GM19328 (cell line): Measurements from ENCODE around the gene GRB10.

ENCODE experiments used
- ATAC-seq: cut with Tn5 transposase; IDR thresholded peaks from one replicate; pipeline ENCODE4 v1.9.1; 2021; ENCODE audit warnings: mild to moderate bottlenecking, moderate library complexity; ENCODE audit not compliant: unreplicated experiment

GRB10 gene

DNA sequence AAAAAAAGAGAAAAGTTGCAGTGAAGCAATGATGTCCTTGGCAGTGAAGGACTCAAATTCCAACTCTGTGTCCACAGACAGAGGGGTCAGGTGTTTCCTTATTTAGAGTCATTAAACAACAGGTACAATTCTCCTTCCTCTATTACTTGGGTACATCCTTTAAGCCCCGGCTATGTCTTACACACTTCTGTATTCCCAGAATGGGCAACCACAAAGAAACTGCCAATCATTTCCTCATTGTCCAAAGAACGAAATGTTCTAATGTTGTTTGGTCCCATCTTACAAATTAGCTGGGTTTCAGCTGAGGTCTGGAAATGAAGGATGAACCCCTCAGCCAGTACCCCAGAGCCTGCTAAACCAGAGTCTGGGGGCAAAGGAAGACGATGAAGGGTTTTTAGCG lies 59.5 kb downstream of the GRB10 start:
- no peak for ATAC-seq

DNA sequence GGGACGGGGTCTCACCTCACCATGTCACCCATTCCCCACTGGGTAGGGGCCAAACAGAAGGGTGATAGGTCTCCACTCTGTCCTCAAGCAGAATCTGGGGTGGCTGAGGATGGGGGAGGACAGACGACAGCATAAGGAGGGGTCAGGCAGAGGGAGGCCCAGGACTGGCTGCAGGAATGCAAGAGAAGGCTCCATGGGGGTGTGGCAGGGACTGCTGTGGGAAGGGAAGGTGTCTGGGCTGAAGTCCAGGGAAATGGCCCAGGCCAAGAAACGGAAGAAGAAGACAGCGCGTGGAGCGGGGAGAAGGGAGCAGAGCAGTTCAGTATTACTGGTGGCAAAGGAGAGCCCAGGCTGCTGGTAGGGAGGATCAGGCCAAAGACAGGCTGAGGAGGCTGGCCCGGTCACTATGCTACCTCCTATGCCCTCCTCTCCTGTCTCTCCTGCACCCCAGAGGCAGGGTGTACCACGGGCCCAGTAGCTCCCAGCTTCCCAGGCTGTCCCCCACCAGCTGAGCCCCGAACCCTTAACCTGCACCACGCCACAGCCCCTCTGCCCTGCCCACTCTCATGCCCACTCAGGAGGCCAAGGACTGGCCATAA lies 60.9 kb downstream of the GRB10 start:
- no peak for ATAC-seq

DNA sequence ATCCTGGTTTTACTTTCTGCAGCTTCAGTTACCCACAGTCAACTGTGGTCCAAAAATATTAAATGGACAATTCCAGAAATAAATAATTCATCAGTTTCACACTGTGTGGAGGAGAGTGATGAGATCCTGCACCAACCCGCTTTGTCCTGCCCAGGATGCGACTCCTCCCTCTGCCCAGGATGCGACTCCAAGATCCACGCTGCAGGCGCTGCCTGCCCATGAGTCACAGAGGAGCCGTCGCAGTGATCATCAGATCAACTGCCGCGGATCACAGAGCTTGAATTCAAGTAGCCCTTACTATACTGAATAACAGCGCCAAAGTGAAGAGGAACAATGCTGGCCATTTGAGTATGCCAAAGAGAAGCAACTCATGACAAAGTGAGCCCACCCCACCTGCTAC lies 61.5 kb downstream of the GRB10 start:
- no peak for ATAC-seq

DNA sequence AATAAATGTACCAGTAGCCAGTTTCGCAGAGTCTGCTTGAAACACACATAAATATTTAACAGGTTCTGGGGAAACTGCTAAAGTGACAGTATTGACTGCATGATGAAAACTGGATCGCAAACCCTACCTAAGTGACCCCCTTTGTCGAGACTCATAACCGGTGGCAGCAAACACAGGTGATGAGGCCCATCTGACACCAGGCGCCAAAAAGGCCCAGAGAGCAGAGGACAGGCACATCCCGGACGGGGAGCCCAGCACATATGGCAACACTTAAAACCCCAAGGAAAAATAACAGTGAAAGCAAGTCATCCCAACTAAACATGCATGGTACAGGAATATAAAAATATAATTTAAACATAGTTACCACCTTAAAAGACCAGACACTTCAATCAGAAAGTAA lies 62.4 kb downstream of the GRB10 start:
- ATAC-seq: no peak

DNA sequence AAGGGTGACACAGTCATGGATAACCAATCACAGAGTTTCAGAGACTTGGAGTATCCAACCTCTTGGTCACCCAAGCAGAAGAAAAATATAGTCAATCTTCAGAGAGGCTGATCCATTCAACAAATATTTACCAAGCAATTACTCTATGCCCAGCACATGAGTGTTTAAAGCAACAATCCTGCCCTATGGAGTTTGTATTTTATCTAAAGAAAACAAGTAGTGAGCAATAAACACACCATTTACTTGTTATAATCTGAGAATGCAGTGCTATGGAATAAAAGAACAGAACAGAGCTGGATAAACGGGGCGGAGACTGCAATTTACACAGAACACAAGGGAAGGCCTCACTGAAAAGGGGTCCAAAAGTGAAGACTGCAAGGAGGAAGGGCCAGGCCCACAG lies 63.8 kb downstream of the GRB10 start:
- ATAC-seq: no peak

DNA sequence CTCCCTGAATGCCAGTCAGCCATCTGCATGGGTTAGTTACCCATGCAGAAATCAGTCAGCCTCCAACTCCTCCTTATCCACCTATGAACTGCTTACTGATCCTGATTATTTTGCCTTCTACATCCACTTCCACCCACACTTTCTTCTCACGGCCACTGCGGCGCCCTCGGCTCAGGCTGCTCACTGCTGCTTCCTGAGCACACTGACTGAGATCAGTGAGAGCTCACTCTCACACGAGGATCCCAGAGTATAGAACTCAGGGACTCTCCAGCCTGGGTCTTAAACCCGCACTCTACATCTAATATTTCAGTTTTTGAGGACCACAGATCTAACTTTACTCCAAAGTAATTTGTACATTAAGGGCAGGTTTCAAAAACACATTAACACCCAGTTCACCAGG lies 64.4 kb downstream of the GRB10 start:
- no peak for ATAC-seq

GRCh38 chr7:50717181-50717580 lies 65.5 kb downstream of the GRB10 start:
- ATAC-seq: no peak

DNA sequence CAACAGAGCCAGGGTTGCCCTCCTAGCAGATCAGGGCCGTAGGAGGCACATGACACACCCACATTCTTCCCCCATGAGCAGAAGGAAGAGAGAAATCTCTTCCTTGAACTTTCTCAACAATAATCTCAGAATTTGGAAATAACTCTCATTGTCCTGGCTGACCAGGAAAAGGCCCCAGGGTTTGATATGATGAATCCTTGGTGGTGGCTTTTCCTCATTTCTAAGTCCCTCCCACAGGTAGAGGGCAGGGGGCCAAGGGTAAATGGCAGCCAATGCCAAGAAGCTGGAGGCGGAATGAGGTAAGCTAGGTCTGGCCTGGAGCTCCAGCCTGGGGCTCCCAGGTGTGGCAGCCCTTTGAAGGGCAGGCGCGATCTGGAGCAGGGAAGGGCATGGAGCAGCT lies 67.8 kb downstream of the GRB10 start:
- ATAC-seq: no peak

DNA sequence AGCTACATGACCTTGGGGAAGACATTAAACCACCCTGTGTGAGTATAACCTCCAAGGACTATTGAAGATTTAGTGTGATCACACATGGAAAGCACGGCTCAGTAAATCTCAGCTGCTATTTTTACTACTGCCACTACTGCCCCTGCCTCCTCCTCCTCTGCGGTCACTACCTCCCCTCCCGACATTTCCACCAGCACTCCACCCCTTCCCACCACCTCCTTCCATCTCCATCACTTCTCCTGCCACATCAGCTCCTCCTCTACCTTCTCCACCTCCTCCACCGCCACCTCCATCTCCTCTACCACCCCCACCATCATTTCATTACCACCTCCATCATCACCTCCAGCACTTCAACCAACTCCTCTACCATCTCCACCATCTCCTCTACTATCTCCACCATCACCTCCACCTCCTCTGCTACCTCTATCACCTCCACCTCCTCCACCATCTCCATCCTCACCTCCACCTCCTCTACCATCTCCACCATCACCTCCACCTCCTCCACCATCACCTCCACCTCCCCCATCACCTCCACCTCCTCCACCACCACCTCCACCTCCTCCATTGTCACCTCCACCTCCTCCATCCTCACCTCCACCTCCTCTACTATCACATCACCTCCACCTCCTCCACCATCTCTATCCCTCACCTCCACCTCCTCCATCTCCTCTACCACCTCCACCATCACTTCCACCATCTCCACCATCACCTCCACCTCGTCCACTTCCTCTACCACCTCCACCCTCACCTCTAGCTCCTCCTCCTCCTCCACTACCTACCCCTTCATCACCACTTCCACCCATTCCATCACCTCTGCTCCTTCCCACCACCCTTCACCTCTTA lies 69.4 kb downstream of the GRB10 start:
- ATAC-seq: no peak

DNA sequence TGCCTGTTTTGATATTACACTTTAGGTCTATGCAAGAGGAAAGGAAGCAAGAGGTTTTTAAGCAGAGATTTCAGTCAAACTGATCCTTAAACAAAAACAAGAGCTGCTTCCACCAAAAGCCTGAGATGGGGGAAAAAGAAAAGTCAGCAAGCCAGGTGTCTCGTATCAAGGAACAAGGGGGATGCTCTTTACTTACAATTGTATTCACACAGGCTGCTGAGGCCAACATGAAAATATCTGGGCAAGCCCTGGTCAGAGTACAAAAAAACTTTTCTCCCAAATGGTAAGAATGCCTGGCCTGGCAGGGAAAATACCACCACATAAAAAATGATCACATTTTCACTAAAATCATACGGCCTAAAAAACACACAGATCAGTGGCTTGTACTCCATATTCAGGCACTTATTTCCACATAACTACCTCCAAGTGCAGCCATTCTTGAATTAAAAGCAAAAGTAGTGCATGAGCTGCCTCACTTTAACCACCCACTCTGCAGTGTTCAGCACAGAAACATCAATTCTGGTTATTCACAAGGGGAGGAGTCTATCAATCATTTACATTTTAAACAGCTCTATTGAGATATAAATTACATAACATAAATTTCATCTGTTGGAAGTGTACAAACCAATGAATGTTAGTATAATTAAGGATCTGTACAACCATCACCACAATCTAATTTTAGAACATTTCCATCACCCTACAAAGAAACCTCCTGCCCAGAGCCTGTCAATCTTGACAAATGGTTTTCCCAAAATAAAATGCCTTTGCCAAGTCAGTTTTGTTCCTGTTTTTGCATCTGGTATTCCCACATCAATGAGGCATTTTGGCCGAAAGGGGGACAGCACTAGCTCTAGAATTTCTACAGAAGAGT lies 70.2 kb downstream of the GRB10 start:
- no peak for ATAC-seq

DNA sequence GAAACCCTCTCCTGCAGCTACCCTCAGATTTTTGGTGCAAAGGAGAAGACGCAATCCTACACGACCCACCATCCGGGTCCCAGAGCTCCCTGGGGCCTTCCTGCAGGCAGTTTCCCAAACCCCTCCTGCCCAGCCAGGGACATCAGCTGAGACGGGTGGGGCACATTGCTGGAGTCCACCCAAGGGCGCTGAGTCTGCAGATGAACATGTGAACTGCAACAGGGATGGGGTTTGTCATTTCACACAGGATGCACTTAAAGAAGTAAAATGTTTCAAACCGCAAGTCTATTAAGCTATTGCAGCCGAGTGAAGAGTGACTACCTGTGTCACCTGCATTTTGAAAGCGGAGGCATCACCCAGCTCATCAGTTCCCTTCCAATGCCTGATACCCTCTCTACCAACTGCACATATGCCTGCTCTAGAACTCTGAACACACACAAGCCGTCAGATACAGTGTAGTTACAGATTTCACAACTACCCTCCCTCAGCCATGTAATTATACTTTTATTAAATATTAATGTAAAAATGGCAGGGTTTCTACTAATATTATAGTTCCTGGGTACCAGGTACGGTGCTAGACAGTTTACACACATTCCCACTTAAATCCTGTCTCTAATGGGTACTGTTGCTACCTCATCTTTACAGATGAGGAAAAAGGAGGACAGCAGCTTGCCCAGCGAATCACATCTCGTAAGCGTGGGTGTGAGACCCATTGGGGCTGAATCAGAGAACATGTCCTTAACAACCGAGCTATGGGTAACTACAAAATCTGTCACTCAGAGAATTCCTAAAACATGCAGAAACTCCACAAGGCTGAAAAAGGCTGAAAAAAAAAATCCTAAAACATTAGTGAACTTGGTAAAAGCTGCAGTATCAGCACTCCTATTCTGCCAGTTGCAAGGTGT lies 71.2 kb downstream of the GRB10 start:
- no peak for ATAC-seq

DNA sequence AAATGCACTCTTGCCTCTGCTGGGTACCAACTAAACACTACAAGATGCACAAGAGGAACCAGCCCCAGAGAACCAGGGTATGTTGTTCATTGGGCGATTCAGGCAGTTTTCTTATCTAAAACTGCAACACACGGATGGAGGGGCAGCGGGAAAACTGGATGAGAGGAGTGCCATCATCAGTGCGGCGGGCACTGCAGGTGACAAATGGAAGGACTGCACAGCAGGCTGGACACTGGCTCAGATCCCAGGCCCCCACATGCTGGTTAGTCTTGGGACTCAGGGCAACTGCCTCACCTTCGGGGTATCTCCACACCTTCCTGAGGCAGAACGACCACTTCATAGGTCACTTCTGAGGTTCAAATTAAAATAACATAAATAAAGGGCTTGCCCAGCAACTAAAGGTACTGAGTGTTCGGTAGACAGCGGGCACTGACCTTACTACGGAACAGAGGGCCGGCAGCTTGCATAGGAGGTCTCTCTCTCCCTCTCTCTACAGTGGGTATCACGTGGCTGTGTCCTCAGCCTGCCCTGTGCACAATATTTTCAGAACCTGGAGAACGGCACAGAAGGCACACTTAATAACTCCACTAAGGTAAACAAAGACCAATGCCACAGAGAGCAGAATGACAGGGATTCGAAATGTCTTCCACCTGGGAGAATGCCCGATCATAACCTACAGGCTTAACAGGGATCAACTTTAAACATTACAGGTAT lies 72.1 kb downstream of the GRB10 start:
- ATAC-seq: no peak

DNA sequence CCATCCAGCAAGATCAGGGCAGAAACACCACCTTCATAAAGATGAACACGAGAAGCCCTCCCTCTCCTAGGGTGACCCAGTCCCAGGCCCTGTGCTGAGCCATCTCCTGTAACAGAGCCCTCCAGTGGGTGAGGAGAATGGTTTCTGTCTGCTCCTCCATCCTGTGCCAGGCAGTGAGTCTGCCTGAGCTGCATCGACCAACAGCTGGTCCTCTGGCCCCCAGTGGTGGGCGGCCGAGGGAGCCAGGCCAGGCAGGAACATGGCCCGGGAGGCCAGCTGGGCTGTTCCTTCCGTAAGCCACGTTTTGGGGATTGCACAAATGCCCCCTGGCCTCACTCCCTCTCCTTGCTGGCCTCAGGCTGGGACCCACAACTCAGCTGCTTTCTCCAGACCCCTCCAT lies 73.5 kb downstream of the GRB10 start:
- ATAC-seq: no peak

DNA sequence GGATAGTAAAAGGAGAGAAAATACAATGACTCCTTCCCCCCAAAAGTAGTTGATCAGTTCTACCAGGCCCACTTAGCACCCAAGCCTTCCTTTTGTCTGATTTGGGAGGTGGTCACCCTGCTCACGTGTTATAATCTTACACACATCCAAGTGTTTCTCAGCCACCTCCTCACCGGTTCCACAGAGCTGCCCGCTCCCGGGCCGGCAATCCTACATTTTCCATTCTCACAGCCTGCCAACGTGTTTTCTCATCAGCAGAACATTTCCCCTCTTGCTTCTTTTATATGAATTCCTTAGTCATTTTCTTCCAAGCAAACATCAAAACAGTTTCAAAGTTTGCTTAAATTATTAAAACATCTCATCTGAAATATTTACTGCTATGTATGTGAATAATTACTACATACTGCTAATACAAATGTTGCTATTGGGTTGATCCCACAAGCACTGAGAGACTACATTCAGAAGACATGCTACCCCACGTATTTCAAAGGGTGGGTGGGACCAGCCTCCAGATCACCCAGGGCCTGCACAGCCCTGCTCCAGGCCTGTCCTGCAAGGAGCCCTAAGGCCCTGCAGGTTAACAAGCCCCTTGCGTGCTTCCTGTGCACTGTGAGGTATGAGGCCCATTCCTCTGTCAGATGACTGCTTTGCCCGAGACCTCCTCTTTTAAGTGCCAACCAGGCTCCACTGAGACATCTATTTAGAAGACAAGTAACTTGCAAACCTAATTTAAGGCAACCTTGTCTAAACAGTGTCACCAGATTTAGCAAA lies 75.3 kb downstream of the GRB10 start:
- no peak for ATAC-seq

DNA sequence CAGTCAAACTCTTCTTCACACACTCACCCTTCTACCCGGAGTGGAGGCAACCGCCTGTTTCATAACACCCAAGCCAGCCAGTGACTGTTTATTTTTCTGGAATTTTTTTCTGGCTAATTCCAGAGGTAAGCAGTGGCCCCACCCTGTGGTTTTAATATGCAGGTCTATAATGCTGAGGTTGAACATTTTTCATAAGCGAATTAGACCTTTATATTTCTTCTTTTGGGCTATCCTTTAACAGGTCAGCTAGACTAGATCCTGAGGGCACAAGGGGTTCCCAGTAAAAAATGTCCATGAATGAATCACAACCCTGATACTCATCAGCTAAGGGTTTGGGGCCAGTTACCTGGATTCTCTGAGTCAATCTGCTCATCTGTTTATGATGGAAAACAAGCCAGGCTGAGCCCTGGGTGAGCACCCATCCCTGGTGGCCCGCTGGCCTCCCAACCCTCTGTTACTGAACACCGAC lies 76.2 kb downstream of the GRB10 start:
- no peak for ATAC-seq

GRCh38 chr7:50704844-50705243 lies 77.9 kb downstream of the GRB10 start:
- ATAC-seq: no peak

- no peak for ATAC-seq
These were observed 79.0 kb downstream of the GRB10 start for GRCh38 chr7:50703654-50704053.

GRCh38 chr7:50699143-50699542 lies 83.6 kb downstream of the GRB10 start:
- no peak for ATAC-seq

GRCh38 chr7:50697748-50698147 lies 84.9 kb downstream of the GRB10 start:
- no peak for ATAC-seq
